PC-3 (cell line): ENCODE data around the gene SSRP1. TPM values are rescaled to one million over a fixed set of nuclear protein-coding genes. Genes with fewer than 3 reads are reported as not detected.

Experiments
- ATAC-seq: fragments of 200-7000 bp; cut with Tn5 transposase; 2 replicates; pipeline ENCODE4 v1.9.1; 2020; ENCODE audit warnings: mild to moderate bottlenecking, moderate library complexity
- BruUV-seq: library from RNA; stranded (reverse); fragments of 400-500 nt; replicated peaks from 2 replicates; lab custom pipeline; 2021; lab: Mats Ljungman, UMichigan
- CTCF ChIA-PET: fragments of 300-600 bp; sonication (Branson Sonifier 250); formaldehyde crosslinking; loops from one replicate; lab custom pipeline; 2022; ENCODE audit warnings: antibody characterized with exemption; lab: Charles Lee
- POLR2A ChIA-PET: fragments of 300-600 bp; sonication (Branson Sonifier 250); formaldehyde crosslinking; loops from one replicate; lab custom pipeline; 2022; ENCODE audit warnings: antibody characterized with exemption; ENCODE audit not compliant: unreplicated experiment; lab: Charles Lee
- DNase-seq: peaks from one replicate; pipeline ENCODE4 v3.0.0-alpha.2; 2015
- H2AFZ ChIP-seq: fragments of 300-600 bp; sonication (generic); 2 replicates; pipeline ENCODE4 v1.6.0; 2016; ENCODE audit warnings: antibody characterized with exemption, low read length
- H3F3A ChIP-seq: fragments of 300-600 bp; sonication (generic); one replicate; pipeline ENCODE4 v1.6.0; 2017; ENCODE audit warnings: antibody characterized with exemption, low read length, control low read depth, mild to moderate bottlenecking; ENCODE audit not compliant: unreplicated experiment
- H3K27ac ChIP-seq: fragments of 300-600 bp; sonication (generic); 2 replicates; pipeline ENCODE4 v1.5.1; 2016; ENCODE audit warnings: mild to moderate bottlenecking, low read length
- H3K27me3 ChIP-seq: fragments of 300-600 bp; sonication (generic); 2 replicates; pipeline ENCODE4 v1.6.1; 2016; ENCODE audit warnings: low read length, mixed read lengths
- H3K36me3 ChIP-seq: fragments of 300-600 bp; sonication (generic); 2 replicates; pipeline ENCODE4 v1.6.1; 2016; ENCODE audit warnings: low read depth, mixed run types, low read length, mixed read lengths
- H3K4me1 ChIP-seq: fragments of 300-600 bp; sonication (generic); 2 replicates; pipeline ENCODE4 v1.5.1; 2016; ENCODE audit warnings: low read length; ENCODE audit not compliant: insufficient read depth
- H3K4me2 ChIP-seq: fragments of 300-600 bp; sonication (generic); 2 replicates; pipeline ENCODE4 v1.6.0; 2016; ENCODE audit warnings: low read length
- H3K4me3 ChIP-seq: fragments of 300-600 bp; sonication (generic); 2 replicates; pipeline ENCODE4 v1.5.1; 2016; ENCODE audit warnings: mild to moderate bottlenecking, low read length, mixed read lengths
- H3K79me2 ChIP-seq: fragments of 300-600 bp; sonication (generic); 2 replicates; pipeline ENCODE4 v1.6.1; 2017; ENCODE audit warnings: low read length, mixed read lengths
- H3K9ac ChIP-seq: fragments of 300-600 bp; sonication (generic); 2 replicates; pipeline ENCODE4 v1.6.0; 2016; ENCODE audit warnings: mild to moderate bottlenecking, low read length
- H3K9me2 ChIP-seq: fragments of 300-600 bp; sonication (generic); replicated peaks from 2 replicates; pipeline ENCODE4 v1.6.1; 2016; ENCODE audit warnings: mixed run types, low read length, mixed read lengths
- H3K9me3 ChIP-seq: fragments of 300-600 bp; sonication (generic); 2 replicates; pipeline ENCODE4 v1.6.1; 2016; ENCODE audit warnings: low read length, mixed read lengths
- H4K20me1 ChIP-seq: fragments of 300-600 bp; sonication (generic); 2 replicates; pipeline ENCODE4 v1.6.1; 2016; ENCODE audit warnings: low read length, mixed read lengths
- EZH2 ChIP-seq: fragments of 300-600 bp; sonication (generic); IDR thresholded peaks from one replicate; pipeline ENCODE4 v1.6.1; 2017; ENCODE audit warnings: antibody characterized with exemption, mild to moderate bottlenecking, low read length; ENCODE audit not compliant: unreplicated experiment
- EZH2phosphoT487 ChIP-seq: fragments of 300-600 bp; sonication (generic); IDR thresholded peaks from 2 replicates; pipeline ENCODE4 v1.6.1; 2018; ENCODE audit warnings: mild to moderate bottlenecking, antibody characterized with exemption, low read length, borderline replicate concordance
- intact Hi-C: fragments of 100-400 bp; cut with micrococcal nuclease; formaldehyde crosslinking; loops from 2 replicates; pipeline ENCODE4 v1.9.0; 2023
- total RNA-seq: library from RNA; depleted of rRNA; stranded (reverse); fragments of >200 nt; gene quantifications from 2 replicates; pipeline ENCODE4 v1.2.3, GENCODE V29; 2014
- TF ChIP-seq, protein P1 (sequence below): fragments of 300-600 bp; sonication (generic); conservative IDR thresholded peaks from 2 replicates; pipeline ENCODE4 v1.5.1; 2017; ENCODE audit warnings: antibody characterized with exemption, low read depth, mild to moderate bottlenecking, low read length

The SSRP1 gene
- total RNA-seq, 1 experiment from 2014 or later: 228 TPM

DNA sequence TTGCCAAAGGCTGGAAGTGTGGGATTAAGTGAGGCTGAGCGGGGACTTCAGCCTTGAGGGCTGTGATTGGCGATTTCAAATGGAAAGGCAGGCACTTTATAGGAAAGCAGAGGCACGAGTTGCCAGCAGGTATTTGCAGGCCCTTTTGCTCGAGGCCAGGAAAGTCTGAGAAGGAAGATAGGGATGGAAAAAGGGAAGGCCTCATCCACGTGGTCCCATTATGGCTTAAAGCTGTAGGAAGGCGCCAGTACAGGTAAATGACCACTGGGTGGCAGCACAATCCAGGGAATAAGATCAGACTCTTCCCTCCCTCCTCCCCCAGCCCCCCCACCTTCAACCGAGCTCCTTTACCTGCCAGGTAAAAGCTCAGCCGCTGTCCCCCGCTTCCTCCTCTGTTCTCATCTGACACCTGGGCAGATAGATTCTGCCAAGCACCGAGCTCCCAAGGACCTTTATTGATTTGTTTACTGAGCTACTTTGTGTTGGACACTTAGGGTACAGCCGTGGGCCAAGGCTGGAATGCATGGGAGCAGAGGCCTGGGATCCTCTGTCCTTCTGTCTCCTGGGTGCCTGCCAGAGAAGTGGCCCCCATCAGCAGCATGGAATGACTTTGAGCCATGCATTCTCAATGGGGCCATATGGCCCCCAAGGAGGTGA, 10.0 kb upstream of the SSRP1 start:
- CTCF ChIA-PET: interaction anchor here (0.5 to 1.2 kb wide), 18 partner anchors 20 to 299 kb away, joined by 3 to 21 read pairs (median 4); partner anchors contain the start of gene UBE2L6
- TF ChIP-seq EZH2phosphoT487: no peak
- TF ChIP-seq, protein P1, sequence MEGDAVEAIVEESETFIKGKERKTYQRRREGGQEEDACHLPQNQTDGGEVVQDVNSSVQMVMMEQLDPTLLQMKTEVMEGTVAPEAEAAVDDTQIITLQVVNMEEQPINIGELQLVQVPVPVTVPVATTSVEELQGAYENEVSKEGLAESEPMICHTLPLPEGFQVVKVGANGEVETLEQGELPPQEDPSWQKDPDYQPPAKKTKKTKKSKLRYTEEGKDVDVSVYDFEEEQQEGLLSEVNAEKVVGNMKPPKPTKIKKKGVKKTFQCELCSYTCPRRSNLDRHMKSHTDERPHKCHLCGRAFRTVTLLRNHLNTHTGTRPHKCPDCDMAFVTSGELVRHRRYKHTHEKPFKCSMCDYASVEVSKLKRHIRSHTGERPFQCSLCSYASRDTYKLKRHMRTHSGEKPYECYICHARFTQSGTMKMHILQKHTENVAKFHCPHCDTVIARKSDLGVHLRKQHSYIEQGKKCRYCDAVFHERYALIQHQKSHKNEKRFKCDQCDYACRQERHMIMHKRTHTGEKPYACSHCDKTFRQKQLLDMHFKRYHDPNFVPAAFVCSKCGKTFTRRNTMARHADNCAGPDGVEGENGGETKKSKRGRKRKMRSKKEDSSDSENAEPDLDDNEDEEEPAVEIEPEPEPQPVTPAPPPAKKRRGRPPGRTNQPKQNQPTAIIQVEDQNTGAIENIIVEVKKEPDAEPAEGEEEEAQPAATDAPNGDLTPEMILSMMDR: peak; percentile 79
- no peak for TF ChIP-seq EZH2
- Histone ChIP-seq H3K79me2 (no peaks in the 10 kb centered on the region), H3K9me3 (no peaks in the 10 kb centered on the region), H3K9me2 (no peaks in the 10 kb centered on the region), H3K36me3 (no peaks in the 10 kb centered on the region), H3K27ac (no peak overlapping the region), H3K4me3 (no peak overlapping the region), H2AFZ (peak overlapping the region; percentile 88), H3F3A (no peaks in the 10 kb centered on the region), H4K20me1 (no peaks in the 10 kb centered on the region), H3K4me1 (no peaks in the 10 kb centered on the region), H3K27me3 (no peaks in the 10 kb centered on the region), H3K4me2 (no peak overlapping the region), H3K9ac (peak overlapping the region; percentile 30)
- POLR2A ChIA-PET: interaction anchor here (0.5 to 0.6 kb wide), 3 partner anchors 99 to 148 kb away, joined by 3 to 7 read pairs (median 4); no protein-coding TSS in a partner anchor
- BruUV-seq: no TSS peak
- peak; percentile 94 for DNase-seq
- intact Hi-C loops: loop anchor here (1.0 to 10.0 kb wide), 6 partner anchors 112 to 295 kb away; no protein-coding TSS in a partner anchor
- ATAC-seq: peak; percentile 81

DNA sequence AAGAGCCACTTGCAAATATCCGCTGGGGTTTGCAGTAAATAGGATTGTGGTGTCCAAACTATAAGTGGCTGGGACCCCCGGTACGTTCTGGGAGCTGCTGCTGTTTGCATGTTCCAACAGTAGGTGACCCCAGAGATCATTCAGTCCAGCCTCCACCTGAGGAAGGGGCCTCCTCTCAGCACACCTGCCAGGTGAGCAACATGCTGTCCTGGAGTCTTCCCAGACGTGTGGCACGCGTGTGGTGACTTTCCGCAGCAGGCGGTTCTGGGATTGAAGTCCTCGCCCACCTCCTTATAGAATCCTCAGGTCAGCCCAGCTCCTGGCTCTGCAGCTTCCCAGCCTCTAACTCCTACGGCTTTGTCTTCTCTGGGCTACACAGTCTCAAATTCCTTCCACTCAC, 9.1 kb upstream of the SSRP1 start:
- peak overlapping the region; percentile 88 for H2AFZ ChIP-seq
- TF ChIP-seq, protein P1: no peak
- TF ChIP-seq EZH2 (no peak), EZH2phosphoT487 (no peak)

DNA sequence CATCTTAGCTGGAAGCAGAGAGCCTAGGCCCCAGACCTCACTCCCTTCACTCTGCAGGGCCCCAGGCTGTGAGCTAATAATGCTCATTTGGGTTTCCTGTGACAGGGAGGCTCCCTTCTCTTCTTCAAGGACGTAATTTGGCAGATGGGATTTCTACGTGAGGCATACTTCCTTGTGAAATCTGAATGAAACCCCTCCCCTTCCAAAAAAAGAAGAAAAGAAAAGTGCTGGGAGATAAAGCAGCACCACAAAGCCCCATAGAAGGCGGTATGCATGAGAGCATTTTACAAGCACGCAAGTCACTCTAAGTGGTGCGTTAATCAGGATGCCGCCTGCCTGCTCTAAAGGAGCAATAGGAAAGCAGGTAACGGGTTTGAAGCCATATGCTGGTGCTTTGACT, 8.1 kb upstream of the SSRP1 start:
- no peak for ATAC-seq
- no peaks in the 10 kb centered on the region for H3K9me3 ChIP-seq
- no peaks in the 10 kb centered on the region for H4K20me1 ChIP-seq
- no peaks in the 10 kb centered on the region for H3K36me3 ChIP-seq
- ChIA-PET POLR2A (interaction anchor here (0.6 kb wide), 1 partner anchor 19 kb away, joined by 3 read pairs; no protein-coding TSS in a partner anchor), CTCF (interaction anchor here (0.5 kb wide), 1 partner anchor 116 kb away, joined by 3 read pairs; no protein-coding TSS in a partner anchor)
- no TSS peak for BruUV-seq
- H3K4me2 ChIP-seq: no peak overlapping the region
- no peak overlapping the region for H3K4me3 ChIP-seq
- intact Hi-C loops: loop anchor here (2.0 to 10.0 kb wide), 3 partner anchors 141 to 297 kb away; no protein-coding TSS in a partner anchor
- no peak overlapping the region for H2AFZ ChIP-seq
- H3K27me3 ChIP-seq: no peaks in the 10 kb centered on the region
- H3K4me1 ChIP-seq: no peaks in the 10 kb centered on the region
- H3K9me2 ChIP-seq: no peaks in the 10 kb centered on the region
- DNase-seq: no peak
- no peak for TF ChIP-seq EZH2
- no peak for TF ChIP-seq EZH2phosphoT487
- no peaks in the 10 kb centered on the region for H3K79me2 ChIP-seq
- H3F3A ChIP-seq: no peaks in the 10 kb centered on the region
- H3K9ac ChIP-seq: no peak overlapping the region
- H3K27ac ChIP-seq: no peak overlapping the region

More for the DNA sequence above, 9.1 kb upstream of the SSRP1 start:
- no peak overlapping the region for H3K9ac ChIP-seq
- H3K9me3 ChIP-seq: no peaks in the 10 kb centered on the region
- no peaks in the 10 kb centered on the region for H3K36me3 ChIP-seq
- no peaks in the 10 kb centered on the region for H3K27me3 ChIP-seq
- no peaks in the 10 kb centered on the region for H3K9me2 ChIP-seq
- no peak overlapping the region for H3K4me2 ChIP-seq
- H3K27ac ChIP-seq: no peak overlapping the region
- no peaks in the 10 kb centered on the region for H4K20me1 ChIP-seq
- ChIA-PET CTCF (no interaction called here), POLR2A (no interaction called here)
- H3F3A ChIP-seq: no peaks in the 10 kb centered on the region
- ATAC-seq: no peak
- H3K4me1 ChIP-seq: no peaks in the 10 kb centered on the region
- no peak overlapping the region for H3K4me3 ChIP-seq
- BruUV-seq: no TSS peak
- no peak for DNase-seq
- intact Hi-C loops: loop anchor here (1.0 to 10.0 kb wide), 6 partner anchors 112 to 296 kb away; no protein-coding TSS in a partner anchor
- no peaks in the 10 kb centered on the region for H3K79me2 ChIP-seq
